K562 (cell line): ENCODE measurements around the gene VWA7. TPM values are rescaled to one million over a fixed set of nuclear protein-coding genes. Genes with fewer than 3 reads are reported as not detected.
A peak's percentile ranks its signal among the peaks of the same experiment; 100 is the strongest.

Experiments
- BACH1 ChIP-seq: fragments of 200-800 bp; sonication (Bioruptor generic); IDR thresholded peaks from 2 replicates; pipeline ENCODE4 v1.6.1; 2016; ENCODE audit warnings: missing genetic modification characterization, missing compliant biosample characterization
- BRD4 ChIP-seq: fragments of 200-600 bp; sonication (generic); IDR thresholded peaks from 2 replicates; pipeline ENCODE4 v1.6.1; 2017; ENCODE audit warnings: inconsistent platforms
- DIDO1 ChIP-seq: fragments of 450-650 bp; IDR thresholded peaks from 2 replicates; pipeline ENCODE4 v1.6.1; 2016; ENCODE audit warnings: low read depth, missing biosample characterization, missing genetic modification characterization
- FOS ChIP-seq: IDR thresholded peaks from 3 replicates; pipeline ENCODE4 v1.6.1; 2011; ENCODE audit not compliant: insufficient read length; ENCODE audit errors: extremely low read depth
- FOSL1 ChIP-seq: fragments of 200-800 bp; sonication (Bioruptor generic); conservative IDR thresholded peaks from 2 replicates; pipeline ENCODE4 v1.6.1; 2016; ENCODE audit warnings: missing genetic modification characterization, missing compliant biosample characterization
- IFI16 ChIP-seq: fragments of 250-450 bp; sonication (Bioruptor Pico); IDR thresholded peaks from 2 replicates; pipeline ENCODE4 v2.1.2; 2022; ENCODE audit warnings: mild to moderate bottlenecking, inconsistent platforms
- MAFF ChIP-seq: IDR thresholded peaks from 2 replicates; pipeline ENCODE4 v1.6.1; 2012; ENCODE audit warnings: low read length, improper control_type of control experiment
- MAZ ChIP-seq, 2 experiments: fragments of 450-650 bp in 1 of 2; sonication (generic) in 1 of 2; formaldehyde crosslinking; IDR thresholded peaks in 1 of 2; conservative IDR thresholded peaks in 1 of 2; 2 replicates each; pipeline versions ENCODE4 v1.4.0 to v1.5.0; 2020; ENCODE audit warnings: mild to moderate bottlenecking in 1 of 2, missing genetic modification reagents in 1 of 2
- MED1 ChIP-seq: sonication (generic); formaldehyde crosslinking; IDR thresholded peaks from 2 replicates; pipeline ENCODE4 v1.8.1; 2023; ENCODE audit warnings: missing genetic modification reagents, borderline replicate concordance
- POLR2H ChIP-seq: IDR thresholded peaks from 2 replicates; pipeline ENCODE4 v1.6.1; 2016; ENCODE audit warnings: missing genetic modification characterization, low read depth, mild to moderate bottlenecking, control low read depth, missing compliant biosample characterization, moderate library complexity
- RBFOX2 ChIP-seq: fragments of 200-400 bp; formaldehyde crosslinking; IDR thresholded peaks from 2 replicates; pipeline ENCODE4 v1.6.1; 2017; ENCODE audit warnings: low read depth, mild to moderate bottlenecking, low read length, moderate library complexity
- SMAD2 ChIP-seq: fragments of 150-350 bp; IDR thresholded peaks from 2 replicates; pipeline ENCODE4 v1.6.1; 2014; ENCODE audit warnings: low read depth, mild to moderate bottlenecking, low read length
- SMARCA5 ChIP-seq: fragments of 450-650 bp; IDR thresholded peaks from 2 replicates; pipeline ENCODE4 v1.6.1; 2016
- TRIM28 ChIP-seq: fragments of 450-650 bp; IDR thresholded peaks from 2 replicates; pipeline ENCODE4 v1.6.1; 2017
- WHSC1 ChIP-seq: IDR thresholded peaks from one replicate; pipeline ENCODE4 v1.6.1; 2012; ENCODE audit warnings: low read length, control low read depth, inconsistent platforms
- ZNF143 ChIP-seq: sonication (generic); formaldehyde crosslinking; IDR thresholded peaks from 2 replicates; pipeline ENCODE4 v1.9.0; 2022; ENCODE audit warnings: mild to moderate bottlenecking, missing genetic modification reagents
- ZNF175 ChIP-seq: fragments of 200-800 bp; sonication (Bioruptor generic); IDR thresholded peaks from 2 replicates; pipeline ENCODE4 v1.6.1; 2016; ENCODE audit warnings: low read depth, mild to moderate bottlenecking, missing genetic modification characterization, missing compliant biosample characterization
- ZNF23 ChIP-seq: fragments of 250-450 bp; sonication (Bioruptor Pico); IDR thresholded peaks from 2 replicates; pipeline ENCODE4 v1.4.0; 2020; ENCODE audit warnings: mild to moderate bottlenecking
- ZNF699 ChIP-seq: fragments of 250-450 bp; sonication (Bioruptor Pico); IDR thresholded peaks from 2 replicates; pipeline ENCODE4 v1.8.0; 2021; ENCODE audit warnings: mild to moderate bottlenecking, moderate library complexity; ENCODE audit not compliant: insufficient replicate concordance
- polyA plus RNA-seq, 8 experiments: library from polyadenylated mRNA; depleted of rRNA in 4 of 8; stranded (reverse) in 5 of 8; unstranded in 3 of 8; fragments of >200 nt; fragmentation: Nextera tagmentation in 2 of 8; fragmentation: Illumina TruSeq in 1 of 8; extraction: Ambion mirVana in 2 of 8; extraction: Trizol in 1 of 8; gene quantifications; 2 replicates each; pipeline versions ENCODE4 v1.2.1 to v1.2.3, GENCODE V29; 2011 to 2014; ENCODE audit warnings: inconsistent platforms in 1 of 8, missing spikeins in 1 of 8
- total RNA-seq, 7 experiments: library from RNA; depleted of rRNA in 6 of 7; stranded (reverse); fragments of >200 nt in 6 of 7; fragmentation: Illumina TruSeq in 2 of 7; extraction: Trizol in 2 of 7; gene quantifications; 2 replicates each; pipeline versions ENCODE4 v1.2.1 to v1.2.3, GENCODE V29; 2011 to 2021; ENCODE audit warnings: low replicate concordance in 1 of 7
- TF ChIP-seq, protein P1 (sequence below): fragments of 450-650 bp; conservative IDR thresholded peaks from 2 replicates; pipeline ENCODE4 v1.6.1; 2016; ENCODE audit warnings: missing genetic modification characterization, low read depth, mild to moderate bottlenecking, missing compliant biosample characterization, moderate library complexity
- TF ChIP-seq, protein P2 (sequence below): fragments of 450-650 bp; IDR thresholded peaks from 2 replicates; pipeline ENCODE4 v1.6.1; 2017; ENCODE audit warnings: mild to moderate bottlenecking, moderate library complexity
- TF ChIP-seq, protein P3 (sequence below), 2 experiments: fragments of 200-800 bp in 1 of 2; sonication (Bioruptor generic) in 1 of 2; sonication (generic) in 1 of 2; formaldehyde crosslinking in 1 of 2; IDR thresholded peaks in 1 of 2; conservative IDR thresholded peaks in 1 of 2; 2 replicates each; pipeline versions ENCODE4 v1.5.0 to v1.6.1; 2016 to 2020; ENCODE audit warnings: missing compliant biosample characterization in 1 of 2, missing genetic modification characterization in 1 of 2, missing genetic modification reagents in 1 of 2
- TF ChIP-seq, protein P4 (sequence below): conservative IDR thresholded peaks from 2 replicates; pipeline ENCODE4 v1.6.1; 2011; ENCODE audit warnings: low read depth, mild to moderate bottlenecking, low read length; ENCODE audit not compliant: control insufficient read depth

The VWA7 gene
- total and polyA plus RNA-seq, 9 of the 15 experiments (the other 6 are each of a cell fraction or from before 2014, with no cell fraction given), result 0.18 to 2.9 (median 0.95) TPM

DNA sequence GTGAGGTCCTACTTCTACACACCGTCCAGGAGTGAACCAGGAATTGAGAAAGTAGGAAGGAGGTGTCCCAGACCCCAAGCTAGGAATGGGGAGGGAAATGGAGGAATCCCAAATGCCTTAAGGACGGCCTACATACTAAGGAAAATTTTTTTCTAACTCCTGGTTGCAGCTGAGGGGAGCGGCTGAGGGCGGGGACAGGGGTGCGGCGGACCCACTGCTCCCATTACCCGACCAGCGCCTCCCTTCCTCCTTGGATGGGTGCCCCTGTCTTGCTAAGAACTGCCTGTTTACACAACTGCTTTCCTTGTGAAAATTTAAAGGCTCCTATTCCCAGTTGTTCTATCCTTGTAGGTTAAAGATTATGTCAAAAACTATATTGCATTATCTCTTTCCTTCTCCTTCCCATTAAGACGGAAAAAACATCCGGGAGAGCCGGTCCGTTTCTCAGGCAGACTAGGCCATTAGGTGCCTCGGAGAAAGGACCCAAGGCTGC lies 49.7 kb upstream of the VWA7 start (continued):
- TF ChIP-seq, protein P1, sequence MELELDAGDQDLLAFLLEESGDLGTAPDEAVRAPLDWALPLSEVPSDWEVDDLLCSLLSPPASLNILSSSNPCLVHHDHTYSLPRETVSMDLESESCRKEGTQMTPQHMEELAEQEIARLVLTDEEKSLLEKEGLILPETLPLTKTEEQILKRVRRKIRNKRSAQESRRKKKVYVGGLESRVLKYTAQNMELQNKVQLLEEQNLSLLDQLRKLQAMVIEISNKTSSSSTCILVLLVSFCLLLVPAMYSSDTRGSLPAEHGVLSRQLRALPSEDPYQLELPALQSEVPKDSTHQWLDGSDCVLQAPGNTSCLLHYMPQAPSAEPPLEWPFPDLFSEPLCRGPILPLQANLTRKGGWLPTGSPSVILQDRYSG (tag), result no peak; the same call in 1 of the 2 replicates
- TF ChIP-seq SMAD2, result no peak
- TF ChIP-seq, protein P2, sequence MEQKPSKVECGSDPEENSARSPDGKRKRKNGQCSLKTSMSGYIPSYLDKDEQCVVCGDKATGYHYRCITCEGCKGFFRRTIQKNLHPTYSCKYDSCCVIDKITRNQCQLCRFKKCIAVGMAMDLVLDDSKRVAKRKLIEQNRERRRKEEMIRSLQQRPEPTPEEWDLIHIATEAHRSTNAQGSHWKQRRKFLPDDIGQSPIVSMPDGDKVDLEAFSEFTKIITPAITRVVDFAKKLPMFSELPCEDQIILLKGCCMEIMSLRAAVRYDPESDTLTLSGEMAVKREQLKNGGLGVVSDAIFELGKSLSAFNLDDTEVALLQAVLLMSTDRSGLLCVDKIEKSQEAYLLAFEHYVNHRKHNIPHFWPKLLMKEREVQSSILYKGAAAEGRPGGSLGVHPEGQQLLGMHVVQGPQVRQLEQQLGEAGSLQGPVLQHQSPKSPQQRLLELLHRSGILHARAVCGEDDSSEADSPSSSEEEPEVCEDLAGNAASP, result no peak
- peak; percentile 63; the same call in 1 of the 2 replicates for TF ChIP-seq TRIM28
- peak; percentile 48; the same call in 1 of the 2 replicates for TF ChIP-seq ZNF23 (CRISPR knock-in tag)
- peak; percentile 28 to 37; a peak in 2 of 4 replicates for TF ChIP-seq MAZ (CRISPR knock-in tag; conservative IDR thresholded peaks at IDR 0.05 in 1 of 2, IDR thresholded peaks at IDR 0.05 in 1 of 2)
- TF ChIP-seq, protein P3, sequence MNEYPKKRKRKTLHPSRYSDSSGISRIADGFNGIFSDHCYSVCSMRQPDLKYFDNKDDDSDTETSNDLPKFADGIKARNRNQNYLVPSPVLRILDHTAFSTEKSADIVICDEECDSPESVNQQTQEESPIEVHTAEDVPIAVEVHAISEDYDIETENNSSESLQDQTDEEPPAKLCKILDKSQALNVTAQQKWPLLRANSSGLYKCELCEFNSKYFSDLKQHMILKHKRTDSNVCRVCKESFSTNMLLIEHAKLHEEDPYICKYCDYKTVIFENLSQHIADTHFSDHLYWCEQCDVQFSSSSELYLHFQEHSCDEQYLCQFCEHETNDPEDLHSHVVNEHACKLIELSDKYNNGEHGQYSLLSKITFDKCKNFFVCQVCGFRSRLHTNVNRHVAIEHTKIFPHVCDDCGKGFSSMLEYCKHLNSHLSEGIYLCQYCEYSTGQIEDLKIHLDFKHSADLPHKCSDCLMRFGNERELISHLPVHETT (CRISPR knock-in tag; conservative IDR thresholded peaks at IDR 0.05 in 1 of 2, IDR thresholded peaks at IDR 0.05 in 1 of 2), result peak in 1 of 2 experiments; percentile 69; a peak in 1 of 4 replicates
- no peak for TF ChIP-seq POLR2H (tag)
- TF ChIP-seq MAFF, result peak; percentile 52
- TF ChIP-seq SMARCA5, result no peak
- TF ChIP-seq IFI16 (CRISPR knock-in tag), result peak; percentile 65; the same call in 1 of the 2 replicates
- no peak for TF ChIP-seq ZNF699 (CRISPR knock-in tag)
- TF ChIP-seq BRD4, result no peak
- no peak for TF ChIP-seq FOSL1 (tag)
- TF ChIP-seq ZNF175 (CRISPR knock-in tag), result no peak; the same call in 1 of the 2 replicates
- TF ChIP-seq, protein P4, sequence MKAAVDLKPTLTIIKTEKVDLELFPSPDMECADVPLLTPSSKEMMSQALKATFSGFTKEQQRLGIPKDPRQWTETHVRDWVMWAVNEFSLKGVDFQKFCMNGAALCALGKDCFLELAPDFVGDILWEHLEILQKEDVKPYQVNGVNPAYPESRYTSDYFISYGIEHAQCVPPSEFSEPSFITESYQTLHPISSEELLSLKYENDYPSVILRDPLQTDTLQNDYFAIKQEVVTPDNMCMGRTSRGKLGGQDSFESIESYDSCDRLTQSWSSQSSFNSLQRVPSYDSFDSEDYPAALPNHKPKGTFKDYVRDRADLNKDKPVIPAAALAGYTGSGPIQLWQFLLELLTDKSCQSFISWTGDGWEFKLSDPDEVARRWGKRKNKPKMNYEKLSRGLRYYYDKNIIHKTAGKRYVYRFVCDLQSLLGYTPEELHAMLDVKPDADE, result peak; percentile 79; the same call in 1 of the 2 replicates
- TF ChIP-seq BACH1, result no peak; the same call in 1 of the 2 replicates
- TF ChIP-seq DIDO1, result 0 out of 2 replicates have a peak, but pooled peaks have one; percentile 36
- TF ChIP-seq MED1 (CRISPR knock-in tag), result no peak
- TF ChIP-seq WHSC1, result no peak
- TF ChIP-seq FOS, result no peak
- no peak for TF ChIP-seq ZNF143
- TF ChIP-seq RBFOX2, result no peak
